HG02763 (cell line): ENCODE measurements around the gene PRELID3B.

Experiments
- ATAC-seq: cut with Tn5 transposase; IDR thresholded peaks from one replicate; pipeline ENCODE4 v1.9.1; 2021; ENCODE audit warnings: mild to moderate bottlenecking, moderate library complexity; ENCODE audit not compliant: unreplicated experiment

PRELID3B gene

GRCh38 chr20:59042151-59042795 is at the start of gene PRELID3B:
TSS of gene PRELID3B (minus strand) at chr20:59042786. CDS start at chr20:59042730, 56 bp downstream.
- ATAC-seq: peak; percentile 35

GRCh38 chr20:59087829-59088433 is 45.3 kb upstream of the PRELID3B start:
- no peak for ATAC-seq

GRCh38 chr20:59086923-59087322 is 44.3 kb upstream of the PRELID3B start:
- ATAC-seq: no peak

- no peak for ATAC-seq
Observed at GRCh38 chr20:59084041-59084850, 41.7 kb upstream of the PRELID3B start.

GRCh38 chr20:59082981-59083380 is 40.4 kb upstream of the PRELID3B start:
- no peak for ATAC-seq

GRCh38 chr20:59082077-59082740 is 39.6 kb upstream of the PRELID3B start:
- ATAC-seq: no peak

- ATAC-seq: no peak
Observed at GRCh38 chr20:59081036-59081435, 38.5 kb upstream of the PRELID3B start.

- ATAC-seq: no peak
Observed at GRCh38 chr20:59078231-59078630, 35.6 kb upstream of the PRELID3B start.

GRCh38 chr20:59077705-59078104 is 35.1 kb upstream of the PRELID3B start:
- no peak for ATAC-seq

- no peak for ATAC-seq
Observed at GRCh38 chr20:59075934-59076508, 33.4 kb upstream of the PRELID3B start.

- no peak for ATAC-seq
Observed at GRCh38 chr20:59074456-59074855, 31.9 kb upstream of the PRELID3B start.

GRCh38 chr20:59073582-59073981 is 31.0 kb upstream of the PRELID3B start:
- no peak for ATAC-seq

GRCh38 chr20:59071216-59071615 is 28.6 kb upstream of the PRELID3B start:
- ATAC-seq: no peak

- no peak for ATAC-seq
Observed at GRCh38 chr20:59069026-59069425, 26.4 kb upstream of the PRELID3B start.

GRCh38 chr20:59068534-59068933 is 25.9 kb upstream of the PRELID3B start:
- ATAC-seq: no peak

GRCh38 chr20:59064214-59064722 is 21.7 kb upstream of the PRELID3B start:
- ATAC-seq: no peak

GRCh38 chr20:59063358-59064213 is 21.0 kb upstream of the PRELID3B start:
- no peak for ATAC-seq

- no peak for ATAC-seq
Observed at GRCh38 chr20:59062081-59062480, 19.5 kb upstream of the PRELID3B start.

- ATAC-seq: no peak
Observed at GRCh38 chr20:59055302-59055701, 12.7 kb upstream of the PRELID3B start.

GRCh38 chr20:59051666-59052185 is 9.1 kb upstream of the PRELID3B start:
- no peak for ATAC-seq
